ENCODE results near the gene CELA3B.
"Not testable (repeated sequence)": the region's sequence is repeated elsewhere in the genome, so short reads cannot be mapped to it uniquely, and the experiment has no call there.

CELA3B gene

GRCh38 chr1:21942959-21943640 lies 33.7 kb upstream of the CELA3B start:
- not testable (repeated sequence) for DNase-seq (ENCODE audit: low spot score)

- no peak for DNase-seq (ENCODE audit: low spot score)
These were observed 32.1 kb upstream of the CELA3B start for GRCh38 chr1:21944733-21945073.

GRCh38 chr1:21946836-21947587 lies 29.8 kb upstream of the CELA3B start:
- DNase-seq (ENCODE audit: low spot score), result no peak

- DNase-seq (ENCODE audit: low spot score), result no peak
These were observed 26.1 kb upstream of the CELA3B start for GRCh38 chr1:21950734-21951133.

DNA sequence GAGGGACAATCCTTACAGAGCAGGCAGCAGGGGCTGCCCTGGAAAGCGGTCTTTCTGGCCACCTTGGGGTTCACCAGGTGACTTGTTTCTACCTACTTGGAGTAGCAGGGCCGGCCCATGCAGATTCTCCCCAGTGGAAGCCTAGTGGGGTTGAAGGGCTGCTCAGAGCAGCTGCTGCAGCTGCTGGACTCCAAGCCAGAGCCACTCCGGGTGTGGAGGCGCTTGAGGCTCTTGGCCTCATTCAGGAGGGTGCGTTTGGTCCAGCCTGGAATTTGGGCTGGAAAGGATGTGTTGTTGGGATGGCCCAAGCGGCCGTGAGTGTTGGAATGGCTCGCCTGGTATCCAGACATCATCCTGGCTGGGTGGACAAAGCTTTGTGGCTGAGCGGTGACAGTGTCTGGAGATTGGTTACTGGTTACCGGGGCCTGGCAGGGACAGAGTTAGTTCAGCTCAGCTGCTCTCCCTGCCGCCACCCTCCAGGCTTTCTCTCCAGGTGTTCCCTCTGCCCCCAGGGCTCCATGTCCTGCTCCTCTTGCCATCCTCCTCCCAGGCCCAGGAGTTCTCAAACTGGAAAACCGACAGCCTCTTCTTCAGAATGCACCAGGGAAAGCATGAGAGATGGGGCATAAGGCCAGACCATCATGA lies 25.5 kb upstream of the CELA3B start:
- no peak for DNase-seq (ENCODE audit: low spot score)

- no peak for DNase-seq (ENCODE audit: low spot score)
These were observed 23.9 kb upstream of the CELA3B start for GRCh38 chr1:21952786-21953520.

GRCh38 chr1:21955058-21955457 lies 21.8 kb upstream of the CELA3B start:
- no peak for DNase-seq (ENCODE audit: low spot score)

DNA sequence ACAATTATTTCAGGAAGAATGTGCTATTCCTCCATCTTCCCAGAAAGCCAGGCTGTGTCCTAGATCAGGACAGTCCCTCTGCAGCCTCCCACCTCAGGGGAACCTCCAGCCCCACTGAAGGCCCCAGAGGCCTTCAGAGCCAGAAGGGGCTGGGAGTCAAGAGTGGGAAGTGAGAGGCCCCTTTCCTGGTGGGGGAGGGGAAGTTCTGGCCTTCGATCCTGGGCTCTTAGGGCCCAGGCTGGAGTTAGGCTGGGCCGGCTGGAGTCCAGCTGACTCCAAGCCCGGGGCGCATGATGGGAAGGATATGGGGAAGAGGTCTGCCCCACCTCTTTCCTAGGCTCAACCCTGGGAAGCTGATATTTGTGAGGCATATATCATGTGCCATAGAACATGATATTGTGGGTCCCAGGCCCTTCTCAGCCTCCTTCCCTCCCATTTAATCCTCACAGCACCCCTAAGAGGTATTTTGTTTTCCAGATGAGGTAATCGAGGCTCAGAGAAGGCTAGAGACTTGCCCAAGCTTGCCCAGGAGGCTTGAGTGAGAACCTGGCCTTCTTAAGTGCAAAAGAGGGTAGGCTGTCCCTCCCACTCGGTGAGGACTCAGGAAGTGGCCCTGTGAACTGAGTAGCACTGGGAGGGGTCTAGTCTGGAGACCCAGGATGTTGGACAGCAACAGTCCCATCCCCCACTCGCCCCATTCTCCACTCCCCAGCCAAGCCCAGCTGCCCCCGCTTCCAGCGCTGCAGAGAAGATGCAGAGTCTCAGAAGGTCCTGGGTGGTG lies 21.1 kb upstream of the CELA3B start:
- DNase-seq (ENCODE audit: low spot score), result no peak

DNA sequence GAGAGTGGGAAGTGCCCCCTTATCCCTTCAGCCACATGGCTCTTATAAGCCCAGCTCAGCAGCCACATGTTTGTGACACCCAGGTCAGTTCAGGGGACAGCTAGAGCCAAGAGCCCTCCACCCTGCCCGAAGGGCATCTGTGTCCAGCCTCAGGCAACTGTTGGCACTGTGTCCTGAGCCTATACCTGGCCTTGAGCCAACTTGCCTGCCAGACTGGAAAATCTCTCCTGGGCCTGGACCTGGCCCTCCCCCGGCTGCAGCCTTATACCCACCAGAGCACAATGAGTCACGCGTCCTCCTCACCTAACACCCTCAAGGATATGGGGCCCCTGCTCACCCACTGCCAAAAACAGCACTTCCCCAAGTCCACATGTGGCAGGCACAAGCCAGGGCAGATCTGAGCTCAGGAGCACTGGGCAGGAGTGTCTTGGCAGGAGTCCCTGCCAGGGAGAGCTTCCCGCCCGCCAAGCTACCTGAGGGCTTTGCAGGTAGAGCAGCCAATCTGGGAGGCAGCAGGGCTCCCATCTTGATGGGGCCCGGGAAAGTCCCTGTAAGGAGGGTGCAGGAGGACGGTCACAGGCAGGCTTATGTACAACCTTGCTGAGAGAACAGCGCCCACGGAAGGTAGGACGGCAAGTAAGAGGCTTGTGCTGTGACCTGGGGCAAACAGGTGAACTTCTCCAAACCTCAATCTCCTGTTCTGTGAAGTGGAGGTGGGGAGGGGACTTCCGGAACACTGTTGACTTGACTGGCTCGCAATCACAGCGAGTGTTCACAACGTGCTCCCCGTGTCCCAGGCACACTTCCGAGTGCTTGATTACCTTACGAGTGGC lies 19.9 kb upstream of the CELA3B start:
- DNase-seq (ENCODE audit: low spot score), result no peak

- peak; percentile 83 for DNase-seq (ENCODE audit: low spot score)
These were observed 15.5 kb upstream of the CELA3B start for GRCh38 chr1:21961337-21961736.

- no peak for DNase-seq (ENCODE audit: low spot score)
These were observed 15.0 kb upstream of the CELA3B start for GRCh38 chr1:21961799-21962198.

GRCh38 chr1:21963477-21964217 lies 13.2 kb upstream of the CELA3B start:
- peak; percentile 61 for DNase-seq (ENCODE audit: low spot score)

DNA sequence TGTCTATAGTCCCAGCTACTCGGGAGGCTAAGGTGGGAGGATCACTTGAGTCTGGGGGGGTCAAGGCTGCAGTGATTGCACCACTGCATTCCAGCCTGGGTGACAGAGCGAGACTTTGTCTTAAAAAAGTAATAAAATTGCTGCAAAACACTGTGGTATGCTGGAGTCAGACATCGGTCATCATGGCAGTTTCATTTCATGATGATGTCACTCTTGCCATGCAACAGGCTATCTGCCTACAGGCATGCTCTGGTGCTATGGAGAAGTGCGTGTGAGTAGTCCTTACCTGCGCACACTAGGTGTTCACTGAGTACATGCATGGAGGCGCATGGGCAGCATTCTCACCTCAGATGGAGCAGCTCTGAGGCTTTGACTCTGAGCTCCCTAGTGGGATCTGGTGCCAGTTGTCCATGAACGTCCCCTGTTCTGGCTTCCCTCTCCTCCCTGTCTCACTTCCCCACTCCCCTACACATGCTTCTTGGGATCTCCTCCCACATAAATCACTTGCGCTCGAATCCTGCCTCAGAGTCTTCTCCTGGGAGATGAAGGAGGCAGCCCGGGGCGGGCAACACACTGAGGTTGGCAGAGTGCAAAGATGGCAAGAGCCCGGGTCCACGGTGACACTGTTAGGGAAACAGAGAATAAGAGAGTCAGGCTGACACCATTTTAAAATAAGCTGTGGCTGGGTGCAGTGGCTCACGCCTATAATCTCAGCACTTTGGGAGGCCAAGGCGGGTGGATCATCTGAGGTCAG lies 10.4 kb upstream of the CELA3B start:
- no peak for DNase-seq (ENCODE audit: low spot score)

- DNase-seq (ENCODE audit: low spot score), result not testable (repeated sequence)
These were observed 9.6 kb upstream of the CELA3B start for GRCh38 chr1:21967216-21967615.

GRCh38 chr1:21969066-21969465 lies 7.8 kb upstream of the CELA3B start:
- not testable (repeated sequence) for DNase-seq (ENCODE audit: low spot score)

GRCh38 chr1:21970523-21970922 lies 6.3 kb upstream of the CELA3B start:
- not testable (repeated sequence) for DNase-seq (ENCODE audit: low spot score)

- not testable (repeated sequence) for DNase-seq (ENCODE audit: low spot score)
These were observed 3.8 kb upstream of the CELA3B start for GRCh38 chr1:21972973-21973441.

- not testable (repeated sequence) for DNase-seq (ENCODE audit: low spot score)
These were observed 2.9 kb upstream of the CELA3B start for GRCh38 chr1:21973948-21974347.

DNA sequence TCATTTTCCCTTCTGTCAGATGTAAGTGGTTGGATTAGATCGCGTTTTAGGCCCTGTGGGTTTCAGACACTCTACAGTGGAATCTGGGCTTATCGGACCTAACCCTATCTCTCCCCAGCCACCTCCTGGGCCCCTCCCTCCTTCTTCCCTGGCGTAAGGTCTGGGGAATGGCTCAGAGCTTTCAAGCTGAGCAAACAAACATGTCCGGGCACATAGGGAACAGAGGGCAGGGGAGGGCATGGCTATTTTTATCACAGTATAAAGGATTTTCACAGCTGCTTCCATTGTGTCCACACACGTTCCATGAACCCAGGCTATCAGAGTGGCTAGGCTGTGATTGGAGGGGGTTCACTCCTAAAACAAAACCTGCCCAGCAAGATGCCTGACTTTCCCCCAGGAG lies 2.1 kb upstream of the CELA3B start:
- DNase-seq (ENCODE audit: low spot score), result not testable (repeated sequence)
